ENCODE data around the gene GDF2. TPM values are rescaled to one million over a fixed set of nuclear protein-coding genes. Genes with fewer than 3 reads are reported as not detected.

Gene GDF2
- total and polyA plus RNA-seq, 3 experiments from 2014 or later, result not detected

DNA sequence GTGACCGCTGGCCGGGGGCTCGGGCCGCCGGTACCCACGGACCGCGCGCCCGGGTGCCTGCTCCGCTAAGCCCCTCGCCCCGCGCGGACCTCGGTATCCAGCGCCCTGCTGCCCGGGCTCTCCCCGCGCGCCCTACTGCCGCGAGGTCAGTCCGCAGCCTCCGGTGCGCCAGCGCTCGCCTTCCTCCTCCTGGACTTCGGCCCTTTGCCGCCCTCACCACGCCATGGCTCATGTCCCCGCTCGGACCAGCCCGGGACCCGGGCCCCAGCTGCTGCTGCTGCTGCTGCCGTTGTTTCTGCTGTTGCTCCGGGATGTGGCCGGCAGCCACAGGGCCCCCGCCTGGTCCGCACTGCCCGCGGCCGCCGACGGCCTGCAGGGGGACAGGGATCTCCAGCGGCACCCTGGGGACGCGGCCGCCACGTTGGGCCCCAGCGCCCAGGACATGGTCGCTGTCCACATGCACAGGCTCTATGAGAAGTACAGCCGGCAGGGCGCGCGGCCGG is 21.8 kb upstream of the GDF2 start:
- no peak for DNase-seq
- Histone ChIP-seq H3K9me3 (ENCODE audit: low read length) (no peaks in the 10 kb centered on the region), H3K36me3 (ENCODE audit: insufficient read depth, low read length) (no peaks in the 10 kb centered on the region), H3K27me3 (ENCODE audit: insufficient read depth, low read length, poor library complexity, severe bottlenecking) (no peaks in the 10 kb centered on the region), H3K4me3 (ENCODE audit: low read length) (no peak overlapping the region), H3K4me1 (ENCODE audit: insufficient read depth, low read length) (no peaks in the 10 kb centered on the region), H3K27ac (ENCODE audit: low read depth, low read length) (no peak overlapping the region)
- peaks cover 17 to 25% of the 10 kb centered on the region in 2 donors for H3K27me3 Mint-ChIP-seq
- ChIA-PET POLR2A (no interaction called here), CTCF (no interaction called here)
- H3K9me3 Mint-ChIP-seq, result no peaks in the 10 kb centered on the region
- no peaks in the 10 kb centered on the region for H3K36me3 Mint-ChIP-seq
- H3K4me3 Mint-ChIP-seq, result peak overlapping the region in 6 of 7 donors; percentile 22 to 80 (median 69)
- H3K4me1 Mint-ChIP-seq, result peaks cover 3 to 14% (median 4%) of the 10 kb centered on the region in 3 donors
- peak overlapping the region in 2 of 8 donors; percentile 59 to 83 for H3K27ac Mint-ChIP-seq

DNA sequence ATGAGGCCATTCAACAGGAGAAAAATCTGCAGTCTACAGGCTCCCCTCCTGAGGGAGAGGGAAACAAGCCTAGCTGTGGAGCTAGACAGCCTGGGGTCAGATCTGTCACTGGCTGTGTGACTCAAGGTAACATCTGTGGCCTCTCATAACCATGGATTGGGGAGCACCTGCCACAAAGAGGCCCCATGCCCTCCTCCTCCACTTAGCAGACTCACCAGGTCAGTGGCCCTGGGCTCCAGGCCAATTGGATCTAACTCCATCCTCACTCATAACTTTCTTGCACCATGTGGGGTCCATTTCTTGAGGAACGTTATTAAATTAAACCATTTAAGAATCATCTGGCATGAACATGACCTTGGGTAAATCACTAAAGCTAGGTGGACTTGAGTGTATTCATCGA is 20.4 kb upstream of the GDF2 start:
- H3K27me3 ChIP-seq (ENCODE audit: insufficient read depth, low read length, poor library complexity, severe bottlenecking), result no peaks in the 10 kb centered on the region
- POLR2A ChIA-PET, result no interaction called here
- H3K4me1 ChIP-seq (ENCODE audit: insufficient read depth, low read length), result peaks cover under 1% of the 10 kb centered on the region
- H3K9me3 ChIP-seq (ENCODE audit: low read length), result no peaks in the 10 kb centered on the region
- no peaks in the 10 kb centered on the region for H3K9me3 Mint-ChIP-seq
- CTCF ChIA-PET, result interaction anchor here (1.0 kb wide), 1 partner anchor 277 kb away, joined by 4 read pairs; no protein-coding TSS in a partner anchor
- no peak overlapping the region for H3K4me3 ChIP-seq (ENCODE audit: low read length)
- H3K27me3 Mint-ChIP-seq, result peaks cover 17 to 21% of the 10 kb centered on the region in 2 donors
- H3K36me3 Mint-ChIP-seq, result no peaks in the 10 kb centered on the region
- H3K27ac ChIP-seq (ENCODE audit: low read depth, low read length), result no peak overlapping the region
- peaks cover 3 to 18% (median 4%) of the 10 kb centered on the region in 3 donors for H3K4me1 Mint-ChIP-seq
- DNase-seq, result no peak
- no peaks in the 10 kb centered on the region for H3K36me3 ChIP-seq (ENCODE audit: insufficient read depth, low read length)
- no peak overlapping the region for H3K27ac Mint-ChIP-seq
- H3K4me3 Mint-ChIP-seq, result peak overlapping the region in 1 of 7 donors; percentile 34

DNA sequence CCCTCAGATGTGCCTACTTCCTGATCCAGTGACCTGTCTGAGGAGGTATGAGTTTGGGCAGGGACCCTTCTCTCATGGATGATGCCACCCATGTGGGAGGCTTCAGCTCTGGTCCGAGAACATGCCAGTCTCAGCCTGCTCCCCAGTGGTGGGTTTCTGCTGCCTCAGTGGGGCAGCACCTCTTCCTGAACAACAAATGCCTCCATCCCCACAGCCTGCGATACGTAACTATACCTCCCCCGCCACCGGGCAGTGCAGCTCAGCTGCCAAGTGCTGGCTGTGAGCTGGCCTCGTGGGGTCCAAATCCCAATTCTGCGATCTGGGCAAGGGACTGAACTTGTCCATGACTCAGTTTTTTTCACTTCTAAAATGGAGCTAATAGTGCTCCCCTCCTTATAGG is 19.1 kb upstream of the GDF2 start:
- Mint-ChIP-seq H3K4me1 (peaks cover 3 to 18% (median 4%) of the 10 kb centered on the region in 3 donors), H3K9me3 (no peaks in the 10 kb centered on the region)
- POLR2A ChIA-PET, result interaction anchor here (0.5 kb wide), 1 partner anchor 45 kb away, joined by 6 read pairs; no protein-coding TSS in a partner anchor

DNA sequence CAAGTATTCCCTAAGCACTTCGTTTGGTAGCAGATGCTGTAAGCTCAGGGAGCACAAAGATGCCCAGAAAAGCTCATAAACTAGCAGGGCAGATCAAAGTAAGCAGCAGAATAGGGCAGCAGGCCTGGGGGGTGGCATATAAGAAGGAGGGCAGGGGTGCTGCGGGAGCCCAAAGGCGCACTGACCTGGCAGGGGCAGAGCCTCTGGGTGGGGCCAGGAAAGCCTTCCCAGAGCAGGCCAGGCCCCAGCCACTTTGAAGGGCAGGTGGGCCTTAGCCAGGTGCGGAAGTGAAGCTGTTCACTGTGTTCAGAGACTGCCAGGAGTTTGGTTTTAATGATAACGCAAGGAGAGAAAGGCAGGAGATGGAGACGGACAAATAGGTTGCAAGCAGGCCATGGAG is 18.4 kb upstream of the GDF2 start:
- Mint-ChIP-seq H3K27me3 (peaks cover 13% of the 10 kb centered on the region in 2 donors), H3K9me3 (no peaks in the 10 kb centered on the region), H3K4me1 (peaks cover 3 to 18% (median 4%) of the 10 kb centered on the region in 3 donors), H3K36me3 (no peaks in the 10 kb centered on the region), H3K27ac (no peak overlapping the region), H3K4me3 (no peak overlapping the region)
- H3K9me3 ChIP-seq (ENCODE audit: low read length), result no peaks in the 10 kb centered on the region
- no peaks in the 10 kb centered on the region for H3K36me3 ChIP-seq (ENCODE audit: insufficient read depth, low read length)
- H3K4me1 ChIP-seq (ENCODE audit: insufficient read depth, low read length), result peaks cover 9% of the 10 kb centered on the region
- no peak overlapping the region for H3K27ac ChIP-seq (ENCODE audit: low read depth, low read length)
- CTCF ChIA-PET, result interaction anchor here (1.7 to 1.9 kb wide), 2 partner anchors 8 to 256 kb away, joined by 6 to 8 read pairs; no protein-coding TSS in a partner anchor
- no peak for DNase-seq
- POLR2A ChIA-PET, result interaction anchor here (0.5 kb wide), 1 partner anchor 46 kb away, joined by 6 read pairs; no protein-coding TSS in a partner anchor
- no peaks in the 10 kb centered on the region for H3K27me3 ChIP-seq (ENCODE audit: insufficient read depth, low read length, poor library complexity, severe bottlenecking)
- H3K4me3 ChIP-seq (ENCODE audit: low read length), result no peak overlapping the region

More for the DNA sequence above, 19.1 kb upstream of the GDF2 start:
- Histone ChIP-seq H3K4me1 (ENCODE audit: insufficient read depth, low read length) (peaks cover 9% of the 10 kb centered on the region), H3K27ac (ENCODE audit: low read depth, low read length) (no peak overlapping the region), H3K4me3 (ENCODE audit: low read length) (no peak overlapping the region), H3K9me3 (ENCODE audit: low read length) (no peaks in the 10 kb centered on the region), H3K36me3 (ENCODE audit: insufficient read depth, low read length) (no peaks in the 10 kb centered on the region), H3K27me3 (ENCODE audit: insufficient read depth, low read length, poor library complexity, severe bottlenecking) (no peaks in the 10 kb centered on the region)
- no peak for DNase-seq
- Mint-ChIP-seq H3K4me3 (no peak overlapping the region), H3K36me3 (no peaks in the 10 kb centered on the region), H3K27ac (no peak overlapping the region), H3K27me3 (peaks cover 13 to 14% of the 10 kb centered on the region in 2 donors)
- CTCF ChIA-PET, result interaction anchor here (1.7 to 1.9 kb wide), 2 partner anchors 9 to 255 kb away, joined by 6 to 8 read pairs; no protein-coding TSS in a partner anchor

DNA sequence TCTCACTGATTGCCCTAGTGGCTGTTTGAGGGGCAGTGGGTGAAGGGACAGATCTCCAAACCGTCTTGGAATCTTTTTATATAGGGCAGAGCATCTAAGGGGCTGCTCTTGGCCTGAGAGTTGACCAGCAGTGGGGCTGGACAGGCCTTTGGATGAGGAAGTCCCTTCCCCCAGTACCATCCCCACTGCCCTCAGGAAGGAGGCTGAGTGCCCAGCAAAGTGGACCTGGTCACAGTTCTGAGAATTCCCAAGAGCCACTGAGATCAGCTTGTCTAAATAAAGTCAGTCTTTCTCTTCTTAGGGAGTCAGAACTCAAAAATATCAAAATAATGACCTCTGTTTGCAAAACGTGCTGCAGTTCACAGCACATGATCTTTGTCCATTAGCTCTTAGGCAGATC is 16.7 kb upstream of the GDF2 start:
- DNase-seq, result no peak
- Histone ChIP-seq H3K4me3 (ENCODE audit: low read length) (no peak overlapping the region), H3K9me3 (ENCODE audit: low read length) (no peaks in the 10 kb centered on the region), H3K36me3 (ENCODE audit: insufficient read depth, low read length) (no peaks in the 10 kb centered on the region), H3K4me1 (ENCODE audit: insufficient read depth, low read length) (peaks cover 15% of the 10 kb centered on the region), H3K27me3 (ENCODE audit: insufficient read depth, low read length, poor library complexity, severe bottlenecking) (no peaks in the 10 kb centered on the region), H3K27ac (ENCODE audit: low read depth, low read length) (no peak overlapping the region)
- CTCF ChIA-PET, result interaction anchor here (1.3 to 1.6 kb wide), 2 partner anchors 257 to 281 kb away, joined by 3 to 10 read pairs; no protein-coding TSS in a partner anchor
- Mint-ChIP-seq H3K9me3 (no peaks in the 10 kb centered on the region), H3K36me3 (no peaks in the 10 kb centered on the region), H3K4me1 (peaks cover 5 to 17% (median 7%) of the 10 kb centered on the region in 3 donors), H3K27me3 (peaks cover 6 to 7% of the 10 kb centered on the region in 2 donors), H3K27ac (no peak overlapping the region), H3K4me3 (no peak overlapping the region)
- POLR2A ChIA-PET, result no interaction called here

DNA sequence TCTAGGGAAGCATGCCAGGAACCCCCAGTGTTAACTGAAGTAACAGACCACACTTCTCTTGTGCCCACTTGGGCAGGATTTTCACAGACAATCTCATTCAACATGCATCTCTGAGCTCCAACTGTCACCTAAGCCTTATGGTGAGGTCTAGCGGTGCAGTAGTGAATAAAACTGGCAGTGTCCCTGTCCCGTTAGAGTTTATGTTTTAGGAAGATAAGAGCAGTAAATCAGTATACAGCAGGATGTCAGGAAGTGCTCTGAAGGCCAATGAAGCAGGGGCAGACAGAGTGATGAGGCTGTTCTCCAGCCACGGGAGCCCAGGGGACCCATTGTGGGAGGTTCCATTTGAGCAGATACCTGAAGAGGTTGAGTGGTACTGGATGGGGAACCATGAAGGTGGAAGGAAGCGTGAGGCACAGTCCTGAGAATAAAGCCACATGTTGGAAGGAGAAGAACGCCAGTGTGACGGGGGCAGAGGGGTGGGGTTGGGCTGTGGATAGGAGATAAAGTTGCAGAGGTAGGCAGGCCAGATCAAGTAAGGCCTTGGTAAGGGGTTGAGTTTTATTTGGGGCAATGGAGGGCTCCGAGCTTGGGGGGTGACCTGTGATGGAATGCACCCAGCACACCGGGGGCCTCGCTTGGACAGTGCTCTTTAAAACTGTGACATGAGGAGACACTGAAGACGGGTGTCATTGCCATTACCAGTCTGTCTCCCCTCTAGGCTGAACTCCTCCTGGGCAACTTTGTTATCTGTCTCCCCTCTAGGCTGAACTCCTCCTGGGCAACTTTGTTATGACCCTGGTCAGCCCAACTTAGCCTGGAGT is 15.7 kb upstream of the GDF2 start:
- no peaks in the 10 kb centered on the region for H3K9me3 ChIP-seq (ENCODE audit: low read length)
- CTCF ChIA-PET, result interaction anchor here (1.3 to 1.6 kb wide), 2 partner anchors 258 to 282 kb away, joined by 3 to 10 read pairs; no protein-coding TSS in a partner anchor
- Mint-ChIP-seq H3K36me3 (no peaks in the 10 kb centered on the region), H3K27ac (peak overlapping the region in 2 of 8 donors; percentile 3 to 93), H3K4me1 (peaks cover 11 to 22% (median 14%) of the 10 kb centered on the region in 3 donors), H3K9me3 (no peaks in the 10 kb centered on the region), H3K27me3 (peaks cover 0 to 2% of the 10 kb centered on the region in 2 donors), H3K4me3 (peak overlapping the region in 1 of 7 donors; percentile 19)
- peaks cover 25% of the 10 kb centered on the region for H3K4me1 ChIP-seq (ENCODE audit: insufficient read depth, low read length)
- H3K4me3 ChIP-seq (ENCODE audit: low read length), result no peak overlapping the region
- no peaks in the 10 kb centered on the region for H3K27me3 ChIP-seq (ENCODE audit: insufficient read depth, low read length, poor library complexity, severe bottlenecking)
- no peak for DNase-seq
- no peaks in the 10 kb centered on the region for H3K36me3 ChIP-seq (ENCODE audit: insufficient read depth, low read length)
- POLR2A ChIA-PET, result no interaction called here
- no peak overlapping the region for H3K27ac ChIP-seq (ENCODE audit: low read depth, low read length)

DNA sequence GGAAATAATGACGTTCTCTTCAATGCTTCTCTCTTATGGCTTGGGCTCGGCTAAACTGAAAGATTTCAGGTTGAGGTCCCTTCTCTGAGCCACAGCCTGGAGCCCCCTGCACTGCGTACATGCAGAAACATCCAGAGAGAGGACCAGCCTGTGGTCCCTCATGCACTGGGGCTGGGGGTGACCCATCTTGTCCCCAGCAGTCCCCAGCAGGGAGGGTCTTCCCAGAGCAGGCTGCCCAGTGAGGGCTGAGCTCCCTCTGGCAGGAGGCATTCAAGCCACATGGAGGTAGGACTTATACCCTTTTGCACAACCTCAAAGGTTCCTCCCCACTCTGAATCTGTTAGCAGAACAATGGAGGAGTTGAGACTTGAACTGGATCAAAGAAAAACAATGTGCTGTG is 14.9 kb upstream of the GDF2 start:
- peaks cover 33% of the 10 kb centered on the region for H3K4me1 ChIP-seq (ENCODE audit: insufficient read depth, low read length)
- H3K36me3 ChIP-seq (ENCODE audit: insufficient read depth, low read length), result no peaks in the 10 kb centered on the region
- no peaks in the 10 kb centered on the region for H3K9me3 ChIP-seq (ENCODE audit: low read length)
- DNase-seq, result no peak
- no peaks in the 10 kb centered on the region for H3K27me3 Mint-ChIP-seq
- ChIA-PET POLR2A (no interaction called here), CTCF (interaction anchor here (10.1 kb wide), 1 partner anchor 259 kb away, joined by 236 read pairs; no protein-coding TSS in a partner anchor)
- no peaks in the 10 kb centered on the region for H3K9me3 Mint-ChIP-seq
- no peaks in the 10 kb centered on the region for H3K36me3 Mint-ChIP-seq
- H3K27ac ChIP-seq (ENCODE audit: low read depth, low read length), result no peak overlapping the region
- no peak overlapping the region for H3K4me3 ChIP-seq (ENCODE audit: low read length)
- peaks cover 18 to 29% (median 20%) of the 10 kb centered on the region in 3 donors for H3K4me1 Mint-ChIP-seq
- no peaks in the 10 kb centered on the region for H3K27me3 ChIP-seq (ENCODE audit: insufficient read depth, low read length, poor library complexity, severe bottlenecking)
- no peak overlapping the region for H3K27ac Mint-ChIP-seq
- peak overlapping the region in 1 of 7 donors; percentile 19 for H3K4me3 Mint-ChIP-seq

DNA sequence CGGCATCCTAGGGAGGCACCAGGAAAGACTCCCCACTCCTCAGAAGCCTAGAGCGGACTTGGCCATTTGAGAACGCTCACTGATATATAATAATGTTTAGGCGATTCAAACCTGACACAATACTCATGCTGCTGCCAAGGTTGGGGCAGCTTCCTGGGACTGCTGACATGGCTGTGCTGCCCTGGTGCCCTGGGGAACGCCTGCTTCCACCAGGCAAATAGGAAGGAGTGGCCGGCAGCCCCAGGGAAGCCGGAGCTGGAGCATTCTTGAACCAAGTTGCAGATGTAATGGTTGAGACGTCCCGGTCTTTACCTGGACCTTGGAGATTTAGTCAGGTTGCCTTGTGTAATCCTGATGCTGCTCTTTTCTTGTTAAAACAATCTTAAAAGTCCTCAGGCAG is 13.5 kb upstream of the GDF2 start:
- H3K4me1 Mint-ChIP-seq, result peaks cover 18 to 30% (median 20%) of the 10 kb centered on the region in 3 donors
- peak overlapping the region in 1 of 8 donors; percentile 74 for H3K27ac Mint-ChIP-seq
- no peak overlapping the region for H3K4me3 Mint-ChIP-seq
- Histone ChIP-seq H3K4me3 (ENCODE audit: low read length) (no peak overlapping the region), H3K27me3 (ENCODE audit: insufficient read depth, low read length, poor library complexity, severe bottlenecking) (no peaks in the 10 kb centered on the region), H3K9me3 (ENCODE audit: low read length) (no peaks in the 10 kb centered on the region), H3K27ac (ENCODE audit: low read depth, low read length) (no peak overlapping the region), H3K4me1 (ENCODE audit: insufficient read depth, low read length) (peaks cover 34% of the 10 kb centered on the region), H3K36me3 (ENCODE audit: insufficient read depth, low read length) (no peaks in the 10 kb centered on the region)
- H3K27me3 Mint-ChIP-seq, result no peaks in the 10 kb centered on the region
- POLR2A ChIA-PET, result no interaction called here
- no peaks in the 10 kb centered on the region for H3K9me3 Mint-ChIP-seq
- H3K36me3 Mint-ChIP-seq, result no peaks in the 10 kb centered on the region
- CTCF ChIA-PET, result interaction anchor here (7.3 to 10.1 kb wide), 2 partner anchors 261 to 282 kb away, joined by 95 to 236 read pairs; no protein-coding TSS in a partner anchor
- no peak for DNase-seq
